ENCODE measurements around the gene SAPCD2. TPM values are rescaled to one million over a fixed set of nuclear protein-coding genes. Genes with fewer than 3 reads are reported as not detected.

SAPCD2 gene
- total and polyA plus RNA-seq, 9 of the 15 experiments (the other 6 are each of a cell fraction or from before 2014, with no cell fraction given), result 3.4 to 91.8 (median 18.8) TPM

DNA sequence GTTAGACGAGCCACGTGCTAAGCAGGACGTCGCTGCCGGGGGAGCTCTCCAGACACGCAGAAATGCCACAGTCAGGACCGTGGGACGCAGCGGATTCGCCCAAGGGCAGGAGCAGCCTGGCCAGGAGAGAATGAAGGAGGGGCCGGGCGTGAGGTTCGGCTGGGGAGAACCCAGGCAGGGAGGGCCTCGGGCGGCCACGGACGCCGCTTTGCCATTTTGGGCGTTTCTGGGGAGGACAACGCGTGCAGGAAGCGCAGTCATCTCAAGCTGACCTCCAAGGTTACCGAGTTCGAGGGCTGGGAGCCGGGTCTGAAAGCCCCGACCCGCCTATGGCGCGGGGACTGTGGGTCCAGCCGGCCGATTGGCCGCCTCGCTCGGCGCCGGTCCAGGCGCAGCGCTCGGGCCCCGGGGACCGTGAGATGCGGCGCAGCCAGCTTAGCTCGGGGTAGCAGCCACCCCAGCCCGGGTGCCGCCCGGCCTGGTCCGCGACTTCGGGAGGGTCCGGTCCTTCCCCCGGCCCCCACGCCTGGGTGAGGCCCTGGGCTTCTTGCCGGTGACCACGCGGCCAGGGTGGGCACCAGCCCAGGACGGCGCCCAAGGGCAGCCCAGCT lies 15.7 kb upstream of the SAPCD2 start (continued):
- TF ChIP-seq ZNF445 (CRISPR knock-in tag; IDR thresholded peaks at IDR 0.05; ENCODE audit: low read depth) (no peak), MAZ (CRISPR knock-in tag; conservative IDR thresholded peaks at IDR 0.05 in 1 of 2, IDR thresholded peaks at IDR 0.05 in 1 of 2) (0 out of 4 replicates have a peak, but pooled peaks of 1 of the 2 experiments have one; percentile 20), ZFP1 (CRISPR knock-in tag; IDR thresholded peaks at IDR 0.05) (no peak), TBP (optimal IDR thresholded peaks at IDR 0.05; ENCODE audit: low read depth, low read length) (no peak), HDAC2 (IDR thresholded peaks at IDR 0.05) (no peak), ETV1 (tag; conservative IDR thresholded peaks at IDR 0.05; ENCODE audit: low read depth) (no peak), RBM14 (IDR thresholded peaks at IDR 0.05; ENCODE audit: borderline replicate concordance, insufficient read depth, low read depth, low read length) (no peak), ZSCAN29 (IDR thresholded peaks at IDR 0.05) (no peak), PTBP1 (IDR thresholded peaks at IDR 0.05; ENCODE audit: low read depth, low read length) (no peak), RBM15 (IDR thresholded peaks at IDR 0.05; ENCODE audit: insufficient read depth, low read length) (no peak), NFXL1 (CRISPR knock-in tag; IDR thresholded peaks at IDR 0.05) (no peak), ZNF212 (CRISPR knock-in tag; IDR thresholded peaks at IDR 0.05) (no peak)
- TF ChIP-seq, protein P1, sequence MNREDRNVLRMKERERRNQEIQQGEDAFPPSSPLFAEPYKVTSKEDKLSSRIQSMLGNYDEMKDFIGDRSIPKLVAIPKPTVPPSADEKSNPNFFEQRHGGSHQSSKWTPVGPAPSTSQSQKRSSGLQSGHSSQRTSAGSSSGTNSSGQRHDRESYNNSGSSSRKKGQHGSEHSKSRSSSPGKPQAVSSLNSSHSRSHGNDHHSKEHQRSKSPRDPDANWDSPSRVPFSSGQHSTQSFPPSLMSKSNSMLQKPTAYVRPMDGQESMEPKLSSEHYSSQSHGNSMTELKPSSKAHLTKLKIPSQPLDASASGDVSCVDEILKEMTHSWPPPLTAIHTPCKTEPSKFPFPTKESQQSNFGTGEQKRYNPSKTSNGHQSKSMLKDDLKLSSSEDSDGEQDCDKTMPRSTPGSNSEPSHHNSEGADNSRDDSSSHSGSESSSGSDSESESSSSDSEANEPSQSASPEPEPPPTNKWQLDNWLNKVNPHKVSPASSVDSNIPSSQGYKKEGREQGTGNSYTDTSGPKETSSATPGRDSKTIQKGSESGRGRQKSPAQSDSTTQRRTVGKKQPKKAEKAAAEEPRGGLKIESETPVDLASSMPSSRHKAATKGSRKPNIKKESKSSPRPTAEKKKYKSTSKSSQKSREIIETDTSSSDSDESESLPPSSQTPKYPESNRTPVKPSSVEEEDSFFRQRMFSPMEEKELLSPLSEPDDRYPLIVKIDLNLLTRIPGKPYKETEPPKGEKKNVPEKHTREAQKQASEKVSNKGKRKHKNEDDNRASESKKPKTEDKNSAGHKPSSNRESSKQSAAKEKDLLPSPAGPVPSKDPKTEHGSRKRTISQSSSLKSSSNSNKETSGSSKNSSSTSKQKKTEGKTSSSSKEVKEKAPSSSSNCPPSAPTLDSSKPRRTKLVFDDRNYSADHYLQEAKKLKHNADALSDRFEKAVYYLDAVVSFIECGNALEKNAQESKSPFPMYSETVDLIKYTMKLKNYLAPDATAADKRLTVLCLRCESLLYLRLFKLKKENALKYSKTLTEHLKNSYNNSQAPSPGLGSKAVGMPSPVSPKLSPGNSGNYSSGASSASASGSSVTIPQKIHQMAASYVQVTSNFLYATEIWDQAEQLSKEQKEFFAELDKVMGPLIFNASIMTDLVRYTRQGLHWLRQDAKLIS (CRISPR knock-in tag; IDR thresholded peaks at IDR 0.05), result 0 out of 2 replicates have a peak, but pooled peaks have one; percentile 76
- TF ChIP-seq, protein P2, sequence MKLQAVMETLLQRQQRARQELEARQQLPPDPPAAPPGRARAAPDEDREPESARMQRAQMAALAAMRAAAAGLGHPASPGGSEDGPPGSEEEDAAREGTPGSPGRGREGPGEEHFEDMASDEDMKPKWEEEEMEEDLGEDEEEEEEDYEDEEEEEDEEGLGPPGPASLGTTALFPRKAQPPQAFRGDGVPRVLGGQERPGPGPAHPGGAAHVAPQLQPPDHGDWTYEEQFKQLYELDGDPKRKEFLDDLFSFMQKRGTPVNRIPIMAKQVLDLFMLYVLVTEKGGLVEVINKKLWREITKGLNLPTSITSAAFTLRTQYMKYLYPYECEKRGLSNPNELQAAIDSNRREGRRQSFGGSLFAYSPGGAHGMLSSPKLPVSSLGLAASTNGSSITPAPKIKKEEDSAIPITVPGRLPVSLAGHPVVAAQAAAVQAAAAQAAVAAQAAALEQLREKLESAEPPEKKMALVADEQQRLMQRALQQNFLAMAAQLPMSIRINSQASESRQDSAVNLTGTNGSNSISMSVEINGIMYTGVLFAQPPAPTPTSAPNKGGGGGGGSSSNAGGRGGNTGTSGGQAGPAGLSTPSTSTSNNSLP (IDR thresholded peaks at IDR 0.05; ENCODE audit: borderline replicate concordance, low read depth, low read length), result no peak
- TF ChIP-seq, protein P3, sequence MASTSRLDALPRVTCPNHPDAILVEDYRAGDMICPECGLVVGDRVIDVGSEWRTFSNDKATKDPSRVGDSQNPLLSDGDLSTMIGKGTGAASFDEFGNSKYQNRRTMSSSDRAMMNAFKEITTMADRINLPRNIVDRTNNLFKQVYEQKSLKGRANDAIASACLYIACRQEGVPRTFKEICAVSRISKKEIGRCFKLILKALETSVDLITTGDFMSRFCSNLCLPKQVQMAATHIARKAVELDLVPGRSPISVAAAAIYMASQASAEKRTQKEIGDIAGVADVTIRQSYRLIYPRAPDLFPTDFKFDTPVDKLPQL (IDR thresholded peaks at IDR 0.05; ENCODE audit: extremely low read depth, insufficient read length), result no peak
- TF ChIP-seq, protein P4, sequence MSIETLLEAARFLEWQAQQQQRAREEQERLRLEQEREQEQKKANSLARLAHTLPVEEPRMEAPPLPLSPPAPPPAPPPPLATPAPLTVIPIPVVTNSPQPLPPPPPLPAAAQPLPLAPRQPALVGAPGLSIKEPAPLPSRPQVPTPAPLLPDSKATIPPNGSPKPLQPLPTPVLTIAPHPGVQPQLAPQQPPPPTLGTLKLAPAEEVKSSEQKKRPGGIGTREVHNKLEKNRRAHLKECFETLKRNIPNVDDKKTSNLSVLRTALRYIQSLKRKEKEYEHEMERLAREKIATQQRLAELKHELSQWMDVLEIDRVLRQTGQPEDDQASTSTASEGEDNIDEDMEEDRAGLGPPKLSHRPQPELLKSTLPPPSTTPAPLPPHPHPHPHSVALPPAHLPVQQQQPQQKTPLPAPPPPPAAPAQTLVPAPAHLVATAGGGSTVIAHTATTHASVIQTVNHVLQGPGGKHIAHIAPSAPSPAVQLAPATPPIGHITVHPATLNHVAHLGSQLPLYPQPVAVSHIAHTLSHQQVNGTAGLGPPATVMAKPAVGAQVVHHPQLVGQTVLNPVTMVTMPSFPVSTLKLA (conservative IDR thresholded peaks at IDR 0.05), result no peak

All from K562 (cell line).